Midbrain (tissue), 1 donor: ENCODE data around the gene PDK4.
"Not testable (repeated sequence)": the region's sequence is repeated elsewhere in the genome, so short reads cannot be mapped to it uniquely, and the experiment has no call there.

Source experiments
- DNase-seq: peaks from one replicate; lab custom pipeline; 2025; lab: John Stamatoyannopoulos, UW

The PDK4 gene

GRCh38 chr7:95604811-95605210 lies 8.5 kb upstream of the PDK4 start:
- not testable (repeated sequence) for DNase-seq

- DNase-seq: not testable (repeated sequence)
Observed at GRCh38 chr7:95604397-95604796, 8.1 kb upstream of the PDK4 start.

GRCh38 chr7:95602421-95602820 lies 6.1 kb upstream of the PDK4 start:
- DNase-seq: no peak

- DNase-seq: no peak
Observed at GRCh38 chr7:95601316-95601715, 5.0 kb upstream of the PDK4 start.

GRCh38 chr7:95599069-95599468 lies 2.8 kb upstream of the PDK4 start:
- DNase-seq: no peak

GRCh38 chr7:95598511-95598910 lies 2.2 kb upstream of the PDK4 start:
- DNase-seq: no peak

GRCh38 chr7:95595746-95596197 lies 544 bp downstream of the PDK4 start:
- DNase-seq: peak; percentile 52

- DNase-seq: peak; percentile 46
Observed at GRCh38 chr7:95594185-95594584, 2.1 kb downstream of the PDK4 start.

GRCh38 chr7:95593343-95593742 lies 3.0 kb downstream of the PDK4 start:
- DNase-seq: no peak

- DNase-seq: no peak
Observed at GRCh38 chr7:95592570-95592969, 3.7 kb downstream of the PDK4 start.

- peak; percentile 46 for DNase-seq
Observed at GRCh38 chr7:95590387-95591248, 5.7 kb downstream of the PDK4 start.

- no peak for DNase-seq
Observed at GRCh38 chr7:95589766-95590165, 6.5 kb downstream of the PDK4 start.

- DNase-seq: no peak
Observed at GRCh38 chr7:95589031-95589430, 7.3 kb downstream of the PDK4 start.

GRCh38 chr7:95586951-95587301 lies 9.4 kb downstream of the PDK4 start:
- no peak for DNase-seq

- DNase-seq: no peak
Observed at GRCh38 chr7:95585426-95585789, 10.9 kb downstream of the PDK4 start.

GRCh38 chr7:95584769-95585425 lies 11.4 kb downstream of the PDK4 start:
- no peak for DNase-seq

- no peak for DNase-seq
Observed at GRCh38 chr7:95583834-95584621, 12.3 kb downstream of the PDK4 start.

GRCh38 chr7:95582578-95583293 lies 13.6 kb downstream of the PDK4 start:
- DNase-seq: no peak

GRCh38 chr7:95581467-95581866 lies 14.8 kb downstream of the PDK4 start:
- DNase-seq: no peak

GRCh38 chr7:95579318-95579717 lies 17.0 kb downstream of the PDK4 start:
- no peak for DNase-seq

- DNase-seq: no peak
Observed at GRCh38 chr7:95578299-95578855, 17.9 kb downstream of the PDK4 start.

GRCh38 chr7:95577137-95577536 lies 19.2 kb downstream of the PDK4 start:
- DNase-seq: no peak
